KMS-11 (cell line): ENCODE measurements around the gene KRTAP21-2.
A peak's percentile ranks its signal among the peaks of the same experiment; 100 is the strongest.
"Not testable (repeated sequence)": the region's sequence is repeated elsewhere in the genome, so short reads cannot be mapped to it uniquely, and the experiment has no call there.

Experiments
- H2AFZ ChIP-seq: fragments of 200-600 bp; sonication (generic); 2 replicates; pipeline ENCODE4 v1.6.1; 2016; ENCODE audit warnings: antibody characterized with exemption, mixed run types, low read depth
- H3K27ac ChIP-seq: fragments of 200-600 bp; sonication (generic); 2 replicates; pipeline ENCODE4 v1.6.1; 2016; ENCODE audit warnings: mild to moderate bottlenecking, mixed run types
- H3K27me3 ChIP-seq: fragments of 200-600 bp; sonication (generic); 2 replicates; pipeline ENCODE4 v1.6.1; 2017; ENCODE audit warnings: mild to moderate bottlenecking, low read depth, mixed run types, moderate library complexity; ENCODE audit not compliant: insufficient read depth
- H3K36me3 ChIP-seq: fragments of 200-600 bp; sonication (generic); 2 replicates; pipeline ENCODE4 v1.6.1; 2017; ENCODE audit warnings: mild to moderate bottlenecking, mixed run types; ENCODE audit not compliant: insufficient read depth
- H3K4me1 ChIP-seq: fragments of 200-600 bp; sonication (generic); 2 replicates; pipeline ENCODE4 v1.6.1; 2016; ENCODE audit warnings: mild to moderate bottlenecking, low read depth, mixed run types; ENCODE audit not compliant: poor library complexity, severe bottlenecking
- H3K4me2 ChIP-seq: fragments of 200-600 bp; sonication (generic); 2 replicates; pipeline ENCODE4 v1.7.0; 2016; ENCODE audit warnings: mild to moderate bottlenecking, mixed run types
- H3K4me3 ChIP-seq: fragments of 200-600 bp; sonication (generic); IDR thresholded peaks from 2 replicates; pipeline ENCODE4 v1.6.1; 2017; ENCODE audit warnings: low read depth, low read length, mixed read lengths; ENCODE audit not compliant: insufficient read depth
- H3K79me2 ChIP-seq: fragments of 200-600 bp; sonication (generic); 2 replicates; pipeline ENCODE4 v1.6.1; 2016; ENCODE audit warnings: low read depth, mixed run types; ENCODE audit not compliant: insufficient read depth
- H3K9ac ChIP-seq: fragments of 200-600 bp; sonication (generic); 2 replicates; pipeline ENCODE4 v1.6.1; 2016; ENCODE audit warnings: mild to moderate bottlenecking, mixed run types
- H4K20me1 ChIP-seq: fragments of 200-600 bp; sonication (generic); 2 replicates; pipeline ENCODE4 v1.6.1; 2016; ENCODE audit warnings: mild to moderate bottlenecking, mixed run types; ENCODE audit not compliant: insufficient read depth
- CTCF ChIP-seq: fragments of 200-600 bp; sonication (generic); conservative IDR thresholded peaks from 2 replicates; pipeline ENCODE4 v1.6.1; 2017; ENCODE audit warnings: low read depth, mild to moderate bottlenecking, antibody characterized with exemption, low read length, moderate library complexity, mixed read lengths

KRTAP21-2 gene

GRCh38 chr21:30760776-30761175 is 13.7 kb upstream of the KRTAP21-2 start:
- H2AFZ ChIP-seq, result no peak overlapping the region
- no peaks in the 10 kb centered on the region for H3K27me3 ChIP-seq
- no peak overlapping the region for H3K4me3 ChIP-seq
- TF ChIP-seq CTCF, result no peak
- no peaks in the 10 kb centered on the region for H3K79me2 ChIP-seq
- no peaks in the 10 kb centered on the region for H3K4me1 ChIP-seq
- H3K4me2 ChIP-seq, result no peak overlapping the region
- H3K36me3 ChIP-seq, result no peaks in the 10 kb centered on the region
- no peak overlapping the region for H3K9ac ChIP-seq
- H3K27ac ChIP-seq, result no peak overlapping the region
- no peaks in the 10 kb centered on the region for H4K20me1 ChIP-seq

GRCh38 chr21:30758306-30758705 is 11.2 kb upstream of the KRTAP21-2 start:
- no peaks in the 10 kb centered on the region for H3K4me1 ChIP-seq
- no peaks in the 10 kb centered on the region for H3K27me3 ChIP-seq
- TF ChIP-seq CTCF, result no peak
- no peak overlapping the region for H2AFZ ChIP-seq
- no peaks in the 10 kb centered on the region for H3K36me3 ChIP-seq
- no peak overlapping the region for H3K4me3 ChIP-seq
- H3K27ac ChIP-seq, result no peak overlapping the region
- H3K79me2 ChIP-seq, result no peaks in the 10 kb centered on the region
- H4K20me1 ChIP-seq, result no peaks in the 10 kb centered on the region
- no peak overlapping the region for H3K9ac ChIP-seq
- no peak overlapping the region for H3K4me2 ChIP-seq

GRCh38 chr21:30755328-30755727 is 8.3 kb upstream of the KRTAP21-2 start, which contains the start of gene KRTAP21-1:
Gene KRTAP21-1 (minus strand): TSS chr21:30755428. CDS start chr21:30755378, 50 bp downstream.
- H3K36me3 ChIP-seq, H3K9ac ChIP-seq, H3K27ac ChIP-seq, H2AFZ ChIP-seq, H3K4me2 ChIP-seq, H3K79me2 ChIP-seq, H3K27me3 ChIP-seq, H4K20me1 ChIP-seq, H3K4me3 ChIP-seq, H3K4me1 ChIP-seq: not testable (repeated sequence)

GRCh38 chr21:30740462-30740861 is 6.6 kb downstream of the KRTAP21-2 start:
- no peak for TF ChIP-seq CTCF

GRCh38 chr21:30733026-30733425 is 14.0 kb downstream of the KRTAP21-2 start:
- Histone ChIP-seq H3K27me3 (no peaks in the 10 kb centered on the region), H2AFZ (0 out of 2 replicates have a peak overlapping the region, but pooled peaks have one; percentile 0)
- TF ChIP-seq CTCF, result no peak

More at GRCh38 chr21:30740462-30740861, 6.6 kb downstream of the KRTAP21-2 start:
- no peaks in the 10 kb centered on the region for H3K4me1 ChIP-seq
- H4K20me1 ChIP-seq, result no peaks in the 10 kb centered on the region
- H3K27me3 ChIP-seq, result no peaks in the 10 kb centered on the region
- no peak overlapping the region for H2AFZ ChIP-seq
- H3K36me3 ChIP-seq, result no peaks in the 10 kb centered on the region
- H3K79me2 ChIP-seq, result no peaks in the 10 kb centered on the region
- H3K4me3 ChIP-seq, result no peak overlapping the region
- no peak overlapping the region for H3K4me2 ChIP-seq
- H3K9ac ChIP-seq, result no peak overlapping the region
- H3K27ac ChIP-seq, result no peak overlapping the region

More at GRCh38 chr21:30733026-30733425, 14.0 kb downstream of the KRTAP21-2 start:
- H3K4me1 ChIP-seq, result no peaks in the 10 kb centered on the region
- no peaks in the 10 kb centered on the region for H3K36me3 ChIP-seq
- H3K27ac ChIP-seq, result no peak overlapping the region
- H3K79me2 ChIP-seq, result no peaks in the 10 kb centered on the region
- no peak overlapping the region for H3K9ac ChIP-seq
- no peak overlapping the region for H3K4me3 ChIP-seq
- no peak overlapping the region for H3K4me2 ChIP-seq
- no peaks in the 10 kb centered on the region for H4K20me1 ChIP-seq
